Vagina (tissue), 2 donors: Measurements from ENCODE around the gene PNISR.

ENCODE experiments used
- CTCF ChIP-seq, 3 experiments: fragments of 450-650 bp in 2 of 3; fragments of 200-600 bp in 1 of 3; sonication (generic) in 1 of 3; IDR thresholded peaks; one replicate each; pipeline ENCODE4 v1.5.1; 2017 to 2019; ENCODE audit warnings: antibody characterized with exemption in 3 of 3, mild to moderate bottlenecking in 2 of 3, moderate library complexity in 2 of 3
- POLR2A ChIP-seq, 2 donors: fragments of 450-650 bp; IDR thresholded peaks; one replicate each; pipeline ENCODE4 v1.6.1; 2017; ENCODE audit warnings: antibody characterized with exemption in 2 of 2, mild to moderate bottlenecking in 2 of 2, moderate library complexity in 2 of 2
- POLR2AphosphoS5 ChIP-seq, 2 donors: sonication (generic); formaldehyde crosslinking; IDR thresholded peaks; one replicate each; pipeline ENCODE4 v1.9.0; 2017; ENCODE audit warnings: antibody characterized with exemption in 2 of 2, mild to moderate bottlenecking in 2 of 2, low read depth in 1 of 2; ENCODE audit not compliant: insufficient read depth in 1 of 2

DNA sequence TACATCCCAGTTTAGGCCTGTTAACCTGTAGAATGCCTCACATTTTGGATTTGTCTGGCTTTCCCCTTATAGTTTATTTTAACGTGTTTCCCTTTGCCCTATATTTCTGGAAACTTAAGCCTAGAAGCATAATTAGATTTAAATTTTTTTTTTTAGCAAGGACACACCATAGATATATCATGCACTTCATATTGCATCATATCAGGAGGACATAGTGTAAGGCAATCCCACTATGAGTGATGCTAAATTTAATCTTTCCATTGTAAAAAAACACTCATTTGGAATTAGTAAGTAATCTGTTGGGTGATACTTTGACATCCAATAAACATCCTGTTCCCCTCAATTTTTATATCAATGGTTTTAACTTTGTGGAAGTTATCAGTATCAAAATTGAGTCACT lies 65.3 kb downstream of the PNISR start:
- no peak for TF ChIP-seq CTCF (IDR thresholded peaks at IDR 0.05)
- no peak for TF ChIP-seq POLR2AphosphoS5 (IDR thresholded peaks at IDR 0.05; ENCODE audit: insufficient read depth in 1 of 2, low read depth in 1 of 2)
- TF ChIP-seq POLR2A (IDR thresholded peaks at IDR 0.05) = no peak
